ENCODE results near the gene PGAM5.
"Not testable (repeated sequence)": the region's sequence is repeated elsewhere in the genome, so short reads cannot be mapped to it uniquely, and the experiment has no call there.

Gene PGAM5

GRCh38 chr12:132748319-132748718 lies 37.7 kb downstream of the PGAM5 start:
- Mint-ChIP-seq H3K27me3 (ENCODE audit: low read depth) (no peaks in the 10 kb centered on the region), H3K36me3 (ENCODE audit: low read depth) (peaks cover 81% of the 10 kb centered on the region), H3K27ac (no peak overlapping the region), H3K9me3 (no peaks in the 10 kb centered on the region), H3K4me1 (no peaks in the 10 kb centered on the region), H3K4me3 (no peak overlapping the region)
- no peak for TF ChIP-seq CTCF (IDR thresholded peaks at IDR 0.05; ENCODE audit: unreplicated experiment in 3 of 3)

GRCh38 chr12:132753670-132754069 lies 43.0 kb downstream of the PGAM5 start:
- not testable (repeated sequence) for H3K27ac Mint-ChIP-seq; H3K27me3 Mint-ChIP-seq (ENCODE audit: low read depth); H3K4me1 Mint-ChIP-seq; H3K4me3 Mint-ChIP-seq; H3K9me3 Mint-ChIP-seq
- H3K36me3 Mint-ChIP-seq (ENCODE audit: low read depth) = peaks cover 59% of the 10 kb centered on the region

GRCh38 chr12:132754160-132754932 lies 43.7 kb downstream of the PGAM5 start:
- H3K27me3 Mint-ChIP-seq (ENCODE audit: low read depth) = no peaks in the 10 kb centered on the region
- H3K4me1 Mint-ChIP-seq = no peaks in the 10 kb centered on the region
- H3K27ac Mint-ChIP-seq = no peak overlapping the region
- H3K9me3 Mint-ChIP-seq = no peaks in the 10 kb centered on the region
- TF ChIP-seq CTCF (IDR thresholded peaks at IDR 0.05; ENCODE audit: unreplicated experiment in 3 of 3) = no peak
- no peak overlapping the region for H3K4me3 Mint-ChIP-seq
- peaks cover 57% of the 10 kb centered on the region for H3K36me3 Mint-ChIP-seq (ENCODE audit: low read depth)

GRCh38 chr12:132758825-132759224 lies 48.2 kb downstream of the PGAM5 start:
- not testable (repeated sequence) for H3K27me3 Mint-ChIP-seq (ENCODE audit: low read depth); H3K9me3 Mint-ChIP-seq; H3K4me3 Mint-ChIP-seq; H3K27ac Mint-ChIP-seq
- Mint-ChIP-seq H3K4me1 (peaks cover 13% of the 10 kb centered on the region), H3K36me3 (ENCODE audit: low read depth) (peaks cover 38% of the 10 kb centered on the region)

- H3K9me3 Mint-ChIP-seq = no peaks in the 10 kb centered on the region
- H3K4me3 Mint-ChIP-seq = peak overlapping the region; percentile 93 to 97 (median 94)
- peaks cover 34% of the 10 kb centered on the region for H3K36me3 Mint-ChIP-seq (ENCODE audit: low read depth)
- peaks cover 13% of the 10 kb centered on the region for H3K4me1 Mint-ChIP-seq
- no peak for TF ChIP-seq CTCF (IDR thresholded peaks at IDR 0.05; ENCODE audit: unreplicated experiment in 3 of 3)
- H3K27ac Mint-ChIP-seq = peak overlapping the region in 1 of 3 experiments; percentile 78
- no peaks in the 10 kb centered on the region for H3K27me3 Mint-ChIP-seq (ENCODE audit: low read depth)
Measured at GRCh38 chr12:132759359-132759758, 48.7 kb downstream of the PGAM5 start.

GRCh38 chr12:132761032-132761920 lies 50.6 kb downstream of the PGAM5 start, which contains the start of gene ANKLE2:
TSS of gene ANKLE2 (minus strand) at chr12:132761832. CDS start at chr12:132761798, 34 bp downstream.
- Mint-ChIP-seq H3K36me3 (ENCODE audit: low read depth) (peaks cover 24% of the 10 kb centered on the region), H3K9me3 (no peaks in the 10 kb centered on the region), H3K4me1 (peaks cover 18% of the 10 kb centered on the region), H3K27me3 (ENCODE audit: low read depth) (no peaks in the 10 kb centered on the region), H3K4me3 (peak within 1 kb of the TSS; percentile 93 to 97 (median 94)), H3K27ac (peak within 1 kb of the TSS; percentile 97 to 98 (median 97))
- no peak for TF ChIP-seq CTCF (IDR thresholded peaks at IDR 0.05; ENCODE audit: unreplicated experiment in 3 of 3)
